Mucosa of gallbladder (tissue), 1 donor: Measurements from ENCODE around the gene WDFY4. TPM values are rescaled to one million over a fixed set of nuclear protein-coding genes. Genes with fewer than 3 reads are reported as not detected.

Experiments
- DNase-seq: peaks from one replicate; pipeline ENCODE4 v3.0.0-alpha.2; 2020; ENCODE audit warnings: low spot score
- total RNA-seq: library from RNA; stranded (reverse); gene quantifications from one replicate; pipeline ENCODE4 v1.2.1, GENCODE V29; 2021
- donor health status: DM: no; HTN: no; CAD: no.

The WDFY4 gene
- total RNA-seq, 1 donor from 2014 or later = 8.7 TPM

DNA sequence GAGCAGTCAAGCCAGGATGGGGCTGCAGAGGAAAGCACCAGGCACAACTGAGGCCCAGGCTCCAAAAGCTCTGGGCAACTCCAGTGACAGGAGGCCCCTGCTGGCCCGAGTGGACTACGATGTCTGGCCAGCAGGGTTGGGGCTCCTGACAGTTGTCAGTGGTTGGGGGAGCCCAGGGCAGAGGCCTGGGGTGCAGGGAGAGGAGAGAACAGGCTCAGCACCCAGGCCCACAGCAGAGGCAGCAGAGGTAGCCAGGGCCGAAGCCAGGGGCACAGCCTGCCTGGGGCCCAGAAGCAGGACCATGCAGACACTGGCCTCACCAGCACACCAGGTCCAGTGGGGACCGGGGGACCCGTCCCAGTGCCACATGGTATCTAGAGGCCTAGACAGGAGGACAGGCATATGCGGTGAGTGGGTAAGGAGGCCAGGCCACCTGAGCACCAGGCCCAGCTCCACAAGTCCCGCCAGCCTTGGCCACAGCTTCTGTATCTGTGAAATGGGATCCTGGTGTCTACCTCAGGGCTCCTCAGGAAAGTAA lies 301.0 kb downstream of the WDFY4 start:
- DNase-seq = no peak

- no peak for DNase-seq
Measured at GRCh38 chr10:48990226-48990625, 305.6 kb downstream of the WDFY4 start.

DNA sequence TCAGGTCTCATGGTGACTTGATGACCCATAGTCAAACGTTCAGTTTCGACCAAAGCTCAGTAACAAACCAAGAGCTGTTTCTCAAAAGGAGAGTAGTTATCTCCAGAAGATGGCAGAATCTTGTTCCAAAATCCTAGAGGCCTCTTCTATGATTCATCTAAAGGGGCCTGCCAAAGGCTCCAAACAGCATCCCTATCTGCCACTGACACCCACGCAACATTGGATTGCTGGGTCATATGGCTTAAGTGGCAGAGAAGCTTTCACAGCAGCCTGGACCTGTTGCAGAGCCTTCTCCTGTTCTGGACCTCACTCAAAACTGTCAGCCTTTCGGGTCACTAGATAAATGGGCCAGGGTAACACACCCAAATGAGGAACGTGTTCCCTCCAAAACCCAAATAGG lies 309.0 kb downstream of the WDFY4 start:
- no peak for DNase-seq

- no peak for DNase-seq
Measured at GRCh38 chr10:48996329-48996728, 311.7 kb downstream of the WDFY4 start.

DNA sequence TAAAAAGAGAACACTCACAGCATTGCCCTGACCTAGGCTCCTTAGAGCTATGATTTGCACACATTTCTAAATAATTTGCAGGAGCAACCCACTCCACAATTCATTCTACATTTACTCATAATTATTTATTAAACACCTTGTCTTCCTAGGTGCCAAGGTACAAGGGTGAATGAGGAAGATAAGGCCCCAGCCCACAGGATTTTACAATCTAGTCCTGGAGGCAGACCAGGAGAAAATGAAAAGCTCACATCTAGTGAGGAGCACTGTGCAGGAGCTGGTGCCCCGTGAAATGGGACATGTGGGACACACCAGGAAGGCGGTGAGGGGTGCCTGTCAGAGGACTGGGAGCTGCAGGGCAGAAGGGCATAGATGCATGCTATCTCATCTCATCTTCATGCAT lies 314.7 kb downstream of the WDFY4 start:
- no peak for DNase-seq

GRCh38 chr10:49000437-49001398 lies 316.0 kb downstream of the WDFY4 start:
- DNase-seq = no peak

GRCh38 chr10:49001402-49001801 lies 316.7 kb downstream of the WDFY4 start:
- DNase-seq = peak; percentile 25

DNA sequence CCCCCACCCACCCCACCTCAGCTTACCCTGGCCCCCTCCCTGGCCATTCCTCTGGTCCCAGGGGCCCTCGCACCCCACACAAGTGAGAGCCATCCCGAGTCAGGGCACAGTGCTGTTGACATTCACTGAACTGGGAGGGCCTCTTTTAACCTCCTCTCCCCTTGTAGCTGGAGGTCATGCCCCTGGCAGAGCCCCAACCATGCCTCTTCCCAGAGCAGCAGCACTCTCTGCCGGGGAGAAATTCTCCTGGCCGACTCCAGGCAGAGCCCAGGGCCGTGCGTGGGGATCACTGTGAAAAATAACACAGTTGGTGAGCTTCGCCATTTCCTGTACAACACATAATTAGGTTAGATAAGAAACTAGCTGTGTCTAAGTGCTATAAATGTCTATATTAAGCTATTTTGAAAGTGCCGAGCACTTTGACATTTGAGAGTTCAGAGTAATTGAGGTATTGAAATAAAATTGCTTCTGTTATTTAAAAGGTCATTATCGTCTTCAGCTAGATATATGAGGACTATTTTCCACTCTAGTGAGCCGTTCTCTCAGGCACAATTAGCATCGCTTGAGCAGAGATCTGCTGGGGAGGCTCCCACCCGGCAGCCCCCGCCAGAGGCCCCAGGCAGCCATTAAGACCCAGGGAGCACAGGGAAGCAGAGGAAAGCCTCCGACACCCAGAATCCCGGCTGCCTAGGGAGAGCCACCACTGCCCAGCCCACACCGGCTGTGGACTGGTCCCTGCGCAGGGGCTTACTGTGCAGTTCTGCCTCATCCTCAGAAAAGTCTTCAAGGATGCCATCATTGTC lies 317.4 kb downstream of the WDFY4 start:
- no peak for DNase-seq

- no peak for DNase-seq
Measured at GRCh38 chr10:49005270-49005669, 320.6 kb downstream of the WDFY4 start.

DNA sequence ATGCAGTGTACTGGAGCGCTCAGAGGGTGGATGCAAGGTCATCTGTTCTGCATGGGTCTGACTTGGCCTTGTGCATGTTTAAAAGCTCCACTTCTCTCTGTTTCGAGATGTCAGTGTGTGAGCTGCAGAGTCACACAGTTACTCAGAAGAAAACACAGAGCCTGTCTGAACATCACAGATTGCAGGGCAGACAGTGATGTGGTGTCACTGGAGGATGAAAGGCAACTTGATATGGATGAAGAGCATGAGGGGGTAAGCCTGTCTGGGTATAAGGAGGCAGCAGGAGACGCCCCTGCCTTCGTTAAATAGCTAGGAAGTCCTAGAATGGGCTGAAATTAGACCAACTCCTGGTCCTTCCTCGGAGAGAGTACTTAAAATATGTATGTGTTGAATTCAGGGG lies 322.5 kb downstream of the WDFY4 start:
- DNase-seq = no peak

DNA sequence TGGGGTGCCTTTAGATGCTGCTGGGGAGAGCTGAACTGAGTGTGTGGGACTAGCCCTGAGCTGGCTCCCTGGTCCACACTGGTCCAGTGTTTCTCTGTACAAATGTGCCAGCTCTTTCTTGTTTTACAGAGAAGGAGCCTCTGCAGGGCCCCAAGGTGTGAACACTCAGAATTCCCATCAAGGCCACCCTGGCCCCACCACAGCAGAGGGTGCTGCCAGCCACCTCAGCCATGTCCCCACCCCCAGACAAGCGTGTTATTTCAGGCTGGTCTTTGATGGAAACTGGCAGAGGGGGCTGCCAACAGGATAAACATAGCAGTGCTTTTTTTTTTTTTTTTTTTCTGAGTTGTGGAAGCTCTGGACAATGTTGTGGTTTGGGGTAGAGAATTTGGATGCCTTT lies 323.4 kb downstream of the WDFY4 start:
- DNase-seq = no peak

GRCh38 chr10:49008505-49009198 lies 324.0 kb downstream of the WDFY4 start:
- DNase-seq = no peak

- DNase-seq = no peak
Measured at GRCh38 chr10:49009199-49009979, 324.7 kb downstream of the WDFY4 start.

DNA sequence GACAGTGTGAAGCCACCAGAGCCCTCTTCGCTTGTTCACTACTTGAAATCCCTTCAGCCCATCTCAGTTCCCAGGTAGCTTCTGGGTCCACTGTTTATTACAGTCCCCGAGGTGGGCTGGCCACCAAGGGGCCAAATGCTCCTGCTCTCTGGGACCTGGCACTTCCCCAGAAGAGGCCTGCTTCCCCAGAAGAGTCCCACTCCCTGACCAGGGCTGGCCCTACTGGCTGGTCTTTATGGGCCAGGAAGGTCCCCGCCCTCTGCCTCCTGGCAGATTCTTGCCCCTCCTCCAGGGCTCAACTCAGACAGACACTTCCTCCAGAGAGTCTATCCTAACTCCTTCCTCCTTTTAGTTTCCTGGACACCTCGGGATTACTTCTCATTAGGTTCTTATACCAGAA lies 325.6 kb downstream of the WDFY4 start:
- no peak for DNase-seq

DNA sequence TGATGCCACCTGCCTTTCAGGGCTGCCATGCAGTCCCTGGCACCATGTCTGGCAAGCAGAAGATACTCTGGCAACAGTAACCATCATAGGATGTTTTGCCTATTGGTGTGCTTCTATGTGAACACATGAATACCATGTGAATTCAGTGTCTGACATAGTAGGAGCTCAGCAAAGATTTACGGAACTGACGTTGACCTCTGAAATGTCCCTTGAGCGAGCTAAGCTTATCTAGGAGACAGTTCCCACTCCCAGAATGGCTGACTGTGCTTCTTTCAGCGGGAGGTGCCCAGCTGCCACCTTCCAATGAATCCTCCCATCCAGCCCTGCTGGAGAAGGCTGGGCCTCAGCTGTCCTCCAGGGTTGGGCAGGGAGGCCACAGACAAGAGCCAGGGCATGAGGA lies 326.2 kb downstream of the WDFY4 start:
- DNase-seq = no peak

DNA sequence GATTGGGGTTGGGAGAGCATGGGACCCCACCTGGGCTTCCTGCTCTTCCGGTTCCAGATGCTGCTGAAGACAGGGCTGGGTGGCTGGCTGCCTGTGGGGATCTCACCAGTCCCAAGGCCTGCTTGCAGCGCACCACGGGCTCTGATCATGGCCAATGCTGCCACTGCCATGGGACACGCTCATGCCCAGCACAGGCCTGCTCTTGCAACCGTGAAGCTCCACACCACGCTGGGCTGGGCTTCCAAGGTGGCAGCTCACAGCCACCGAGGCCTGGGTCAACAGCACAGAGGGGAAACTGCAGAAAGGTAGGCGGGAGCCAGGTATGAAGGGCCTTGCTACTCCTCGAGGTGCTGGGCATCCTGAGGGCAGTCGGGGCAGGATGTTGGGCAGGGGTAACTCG lies 327.1 kb downstream of the WDFY4 start:
- no peak for DNase-seq

GRCh38 chr10:49012603-49013002 lies 327.9 kb downstream of the WDFY4 start:
- no peak for DNase-seq

GRCh38 chr10:49015700-49016099 lies 331.0 kb downstream of the WDFY4 start:
- no peak for DNase-seq

DNA sequence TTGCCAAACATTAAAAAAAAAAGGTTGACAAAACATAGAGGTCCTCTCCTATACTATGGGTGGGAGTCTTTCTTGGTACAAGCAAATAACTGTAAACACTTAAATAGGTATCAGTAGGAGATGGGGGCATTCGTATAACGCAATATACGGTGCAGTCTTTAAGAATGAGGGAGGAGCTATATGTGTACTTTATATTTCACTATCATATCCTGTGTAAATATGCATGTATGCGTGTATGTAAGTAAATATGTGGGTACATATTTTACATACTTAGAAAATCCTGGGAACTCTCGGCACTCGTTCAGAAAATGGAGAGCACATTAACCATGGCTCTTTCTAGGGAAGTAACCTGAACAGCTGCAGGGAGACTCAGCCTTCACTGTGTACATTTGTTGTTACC lies 337.0 kb downstream of the WDFY4 start:
- no peak for DNase-seq

DNA sequence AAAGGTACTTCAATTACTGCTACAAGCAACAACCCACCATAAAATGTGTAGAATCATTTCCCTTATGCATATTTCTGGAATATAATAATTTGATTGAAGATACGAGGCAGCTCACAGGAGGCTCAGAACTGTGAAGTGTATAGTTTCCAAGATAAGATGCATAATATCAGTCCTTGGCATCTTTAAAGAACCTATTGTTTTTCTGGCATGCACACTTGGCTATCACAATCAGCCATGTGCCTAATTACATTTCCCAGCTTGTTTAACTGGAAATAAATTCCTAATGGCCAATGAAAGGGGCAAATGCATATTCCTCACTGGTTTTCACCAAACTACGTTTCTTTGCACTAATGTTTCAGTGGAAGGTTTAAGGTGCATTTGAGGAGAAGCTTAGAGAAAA lies 338.4 kb downstream of the WDFY4 start:
- no peak for DNase-seq

DNA sequence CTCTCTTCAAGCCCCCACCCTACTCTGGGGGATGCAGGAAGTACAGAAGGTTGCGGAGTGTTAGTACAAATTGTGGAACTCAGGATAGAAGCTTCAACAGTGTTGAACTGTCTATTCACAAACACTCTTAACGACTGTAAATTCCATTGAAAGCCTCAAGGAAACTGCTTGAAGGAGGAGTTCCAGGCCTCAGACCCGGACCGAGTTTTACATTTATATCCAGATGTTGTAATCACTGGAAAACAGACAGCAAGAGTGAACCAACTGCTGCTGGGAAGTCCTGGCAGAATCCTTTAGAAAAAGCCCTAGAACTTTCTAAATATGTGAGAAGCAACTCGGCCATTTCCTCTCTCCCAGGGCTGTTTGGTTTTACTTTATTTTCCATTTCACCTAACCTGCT lies 339.1 kb downstream of the WDFY4 start:
- DNase-seq = no peak
